SK-N-DZ (cell line): ENCODE data around the gene C8B.

Source experiments
- DNase-seq: peaks from one replicate; pipeline ENCODE4 v3.0.0-alpha.2; 2015; ENCODE audit warnings: low spot score

C8B gene

GRCh38 chr1:56931686-56932085, 34.1 kb downstream of the C8B start:
- DNase-seq, result no peak

GRCh38 chr1:56931211-56931610, 34.6 kb downstream of the C8B start:
- no peak for DNase-seq

- no peak for DNase-seq
These were observed 36.3 kb downstream of the C8B start for GRCh38 chr1:56929492-56929891.

- DNase-seq, result no peak
These were observed 37.8 kb downstream of the C8B start for GRCh38 chr1:56927986-56928385.

- DNase-seq, result no peak
These were observed 38.6 kb downstream of the C8B start for GRCh38 chr1:56927171-56927570.

GRCh38 chr1:56925193-56925592, 40.6 kb downstream of the C8B start:
- no peak for DNase-seq

GRCh38 chr1:56924116-56924515, 41.7 kb downstream of the C8B start:
- no peak for DNase-seq

- no peak for DNase-seq
These were observed 42.6 kb downstream of the C8B start for GRCh38 chr1:56923201-56923600.

GRCh38 chr1:56922507-56922906, 43.3 kb downstream of the C8B start:
- DNase-seq, result no peak

- DNase-seq, result no peak
These were observed 43.7 kb downstream of the C8B start for GRCh38 chr1:56922070-56922469.

- no peak for DNase-seq
These were observed 44.3 kb downstream of the C8B start for GRCh38 chr1:56921479-56921878.

GRCh38 chr1:56920591-56921001, 45.2 kb downstream of the C8B start:
- DNase-seq, result no peak

GRCh38 chr1:56917356-56917755, 48.5 kb downstream of the C8B start:
- DNase-seq, result no peak

GRCh38 chr1:56916630-56917029, 49.2 kb downstream of the C8B start:
- no peak for DNase-seq

- DNase-seq, result no peak
These were observed 49.9 kb downstream of the C8B start for GRCh38 chr1:56915960-56916359.

- no peak for DNase-seq
These were observed 53.5 kb downstream of the C8B start for GRCh38 chr1:56912325-56912724.

- DNase-seq, result no peak
These were observed 54.5 kb downstream of the C8B start for GRCh38 chr1:56911098-56911938.

GRCh38 chr1:56910441-56910985, 55.3 kb downstream of the C8B start:
- DNase-seq, result no peak

GRCh38 chr1:56908619-56909221, 57.1 kb downstream of the C8B start:
- DNase-seq, result no peak

- no peak for DNase-seq
These were observed 60.1 kb downstream of the C8B start for GRCh38 chr1:56905667-56906066.

GRCh38 chr1:56904663-56905397, 61.0 kb downstream of the C8B start:
- no peak for DNase-seq

- no peak for DNase-seq
These were observed 62.0 kb downstream of the C8B start for GRCh38 chr1:56903778-56904177.
